ENCODE data around the gene ZNF182.
"Not testable (repeated sequence)": the region's sequence is repeated elsewhere in the genome, so short reads cannot be mapped to it uniquely, and the experiment has no call there.

ZNF182 gene

GRCh38 chrX:48025561-48025960 lies 21.8 kb upstream of the ZNF182 start:
- no peak for TF ChIP-seq CREB1 (IDR thresholded peaks at IDR 0.05; ENCODE audit: low read depth)
- peak; percentile 64 for TF ChIP-seq RAD21 (IDR thresholded peaks at IDR 0.05; ENCODE audit: low read depth)
- no peak for TF ChIP-seq EP300 (IDR thresholded peaks at IDR 0.05; ENCODE audit: borderline replicate concordance)

DNA sequence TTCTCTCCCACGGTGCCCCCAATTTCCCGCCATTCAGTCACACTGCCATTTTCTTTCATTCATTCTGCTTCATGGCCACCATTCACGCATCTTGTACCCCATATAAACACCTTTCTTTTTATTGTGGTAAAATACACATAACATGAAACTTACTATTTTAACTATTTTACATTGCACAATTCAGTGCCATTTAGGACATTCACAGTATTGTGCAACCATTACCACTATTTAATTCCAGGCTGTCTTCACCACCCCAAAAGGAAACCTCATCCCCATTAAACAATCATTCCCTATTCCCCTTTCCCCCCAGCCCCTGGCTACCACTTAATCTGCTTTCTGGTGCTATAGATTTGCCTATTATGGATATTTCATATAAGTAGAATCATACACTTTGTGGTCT lies 18.9 kb upstream of the ZNF182 start:
- TF ChIP-seq CEBPB (IDR thresholded peaks at IDR 0.05) (no peak), EGR1 (IDR thresholded peaks at IDR 0.05) (no peak), MAX (IDR thresholded peaks at IDR 0.05) (no peak), EP300 (IDR thresholded peaks at IDR 0.05; ENCODE audit: borderline replicate concordance) (no peak)

GRCh38 chrX:48022100-48022499 lies 18.3 kb upstream of the ZNF182 start:
- TF ChIP-seq EP300 (IDR thresholded peaks at IDR 0.05; ENCODE audit: borderline replicate concordance) (no peak), NFIC (IDR thresholded peaks at IDR 0.05) (no peak), CEBPB (IDR thresholded peaks at IDR 0.05) (no peak), TCF12 (IDR thresholded peaks at IDR 0.05; ENCODE audit: low read depth) (no peak), YY1 (IDR thresholded peaks at IDR 0.05; ENCODE audit: low read depth) (no peak), TAF1 (IDR thresholded peaks at IDR 0.05; ENCODE audit: low read depth) (no peak), RAD21 (IDR thresholded peaks at IDR 0.05; ENCODE audit: low read depth) (no peak)
- TF ChIP-seq, protein P1, sequence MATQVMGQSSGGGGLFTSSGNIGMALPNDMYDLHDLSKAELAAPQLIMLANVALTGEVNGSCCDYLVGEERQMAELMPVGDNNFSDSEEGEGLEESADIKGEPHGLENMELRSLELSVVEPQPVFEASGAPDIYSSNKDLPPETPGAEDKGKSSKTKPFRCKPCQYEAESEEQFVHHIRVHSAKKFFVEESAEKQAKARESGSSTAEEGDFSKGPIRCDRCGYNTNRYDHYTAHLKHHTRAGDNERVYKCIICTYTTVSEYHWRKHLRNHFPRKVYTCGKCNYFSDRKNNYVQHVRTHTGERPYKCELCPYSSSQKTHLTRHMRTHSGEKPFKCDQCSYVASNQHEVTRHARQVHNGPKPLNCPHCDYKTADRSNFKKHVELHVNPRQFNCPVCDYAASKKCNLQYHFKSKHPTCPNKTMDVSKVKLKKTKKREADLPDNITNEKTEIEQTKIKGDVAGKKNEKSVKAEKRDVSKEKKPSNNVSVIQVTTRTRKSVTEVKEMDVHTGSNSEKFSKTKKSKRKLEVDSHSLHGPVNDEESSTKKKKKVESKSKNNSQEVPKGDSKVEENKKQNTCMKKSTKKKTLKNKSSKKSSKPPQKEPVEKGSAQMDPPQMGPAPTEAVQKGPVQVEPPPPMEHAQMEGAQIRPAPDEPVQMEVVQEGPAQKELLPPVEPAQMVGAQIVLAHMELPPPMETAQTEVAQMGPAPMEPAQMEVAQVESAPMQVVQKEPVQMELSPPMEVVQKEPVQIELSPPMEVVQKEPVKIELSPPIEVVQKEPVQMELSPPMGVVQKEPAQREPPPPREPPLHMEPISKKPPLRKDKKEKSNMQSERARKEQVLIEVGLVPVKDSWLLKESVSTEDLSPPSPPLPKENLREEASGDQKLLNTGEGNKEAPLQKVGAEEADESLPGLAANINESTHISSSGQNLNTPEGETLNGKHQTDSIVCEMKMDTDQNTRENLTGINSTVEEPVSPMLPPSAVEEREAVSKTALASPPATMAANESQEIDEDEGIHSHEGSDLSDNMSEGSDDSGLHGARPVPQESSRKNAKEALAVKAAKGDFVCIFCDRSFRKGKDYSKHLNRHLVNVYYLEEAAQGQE (IDR thresholded peaks at IDR 0.05; ENCODE audit: low read depth) = no peak

DNA sequence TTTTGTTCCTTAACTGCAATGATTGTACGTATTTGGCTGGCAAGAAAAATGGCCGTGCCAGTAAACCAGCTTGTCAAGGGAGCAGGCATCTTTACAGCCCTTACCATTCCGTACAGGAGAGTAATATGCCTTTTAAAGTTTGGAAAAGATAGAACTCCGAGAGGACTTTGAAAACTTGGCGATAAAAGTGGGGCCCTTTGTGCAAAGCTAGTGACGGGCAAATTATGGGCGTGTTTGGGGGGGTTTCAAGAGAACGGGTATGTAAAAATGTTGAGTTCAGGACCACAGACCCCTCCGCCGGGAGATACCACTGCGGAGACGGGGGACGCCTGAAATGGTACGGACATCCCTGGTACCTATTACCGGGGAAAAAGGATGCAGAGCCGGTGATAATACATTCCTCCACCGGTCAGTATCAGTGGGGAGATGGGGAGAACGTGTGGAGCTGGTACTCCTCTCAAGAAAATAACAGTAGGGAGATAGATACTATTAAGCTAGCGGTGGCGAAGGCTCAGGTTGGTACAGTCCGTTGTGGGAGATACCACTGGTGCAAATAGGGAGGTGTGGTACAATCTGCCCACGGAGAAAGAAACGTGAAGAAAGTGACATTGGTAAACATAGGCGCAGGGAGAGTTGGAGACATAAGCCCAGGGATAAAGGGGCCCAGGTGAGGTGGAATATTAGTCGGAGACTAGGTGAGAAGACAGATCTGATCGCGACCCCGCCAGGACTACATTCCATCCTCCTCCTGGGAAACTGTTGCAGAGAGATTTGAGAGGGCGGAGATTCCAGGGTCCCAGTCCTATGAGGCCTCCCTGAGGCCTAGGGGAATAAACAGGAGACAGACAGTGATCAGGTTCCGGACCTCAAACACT lies 17.5 kb upstream of the ZNF182 start:
- TF ChIP-seq ZBTB7A (IDR thresholded peaks at IDR 0.05; ENCODE audit: low read depth) = no peak
- no peak for TF ChIP-seq TAF1 (IDR thresholded peaks at IDR 0.05; ENCODE audit: low read depth)
- no peak for TF ChIP-seq CREB1 (IDR thresholded peaks at IDR 0.05; ENCODE audit: low read depth)
- no peak for TF ChIP-seq MAX (IDR thresholded peaks at IDR 0.05)
- TF ChIP-seq, protein P2, sequence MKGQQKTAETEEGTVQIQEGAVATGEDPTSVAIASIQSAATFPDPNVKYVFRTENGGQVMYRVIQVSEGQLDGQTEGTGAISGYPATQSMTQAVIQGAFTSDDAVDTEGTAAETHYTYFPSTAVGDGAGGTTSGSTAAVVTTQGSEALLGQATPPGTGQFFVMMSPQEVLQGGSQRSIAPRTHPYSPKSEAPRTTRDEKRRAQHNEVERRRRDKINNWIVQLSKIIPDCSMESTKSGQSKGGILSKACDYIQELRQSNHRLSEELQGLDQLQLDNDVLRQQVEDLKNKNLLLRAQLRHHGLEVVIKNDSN (IDR thresholded peaks at IDR 0.05) = no peak
- TF ChIP-seq, protein P1 (IDR thresholded peaks at IDR 0.05; ENCODE audit: low read depth) = no peak
- TF ChIP-seq NFIC (IDR thresholded peaks at IDR 0.05) = no peak
- TF ChIP-seq TEAD4 (IDR thresholded peaks at IDR 0.05) = no peak
- TF ChIP-seq YY1 (IDR thresholded peaks at IDR 0.05; ENCODE audit: low read depth) = peak; percentile 96
- no peak for TF ChIP-seq CEBPB (IDR thresholded peaks at IDR 0.05)
- no peak for TF ChIP-seq RAD21 (IDR thresholded peaks at IDR 0.05; ENCODE audit: low read depth)
- TF ChIP-seq TCF12 (IDR thresholded peaks at IDR 0.05; ENCODE audit: low read depth) = no peak
- no peak for TF ChIP-seq FOXM1 (IDR thresholded peaks at IDR 0.05; ENCODE audit: borderline replicate concordance, low read depth)
- TF ChIP-seq EP300 (IDR thresholded peaks at IDR 0.05; ENCODE audit: borderline replicate concordance) = no peak
- peak; percentile 76 for TF ChIP-seq EGR1 (IDR thresholded peaks at IDR 0.05)

DNA sequence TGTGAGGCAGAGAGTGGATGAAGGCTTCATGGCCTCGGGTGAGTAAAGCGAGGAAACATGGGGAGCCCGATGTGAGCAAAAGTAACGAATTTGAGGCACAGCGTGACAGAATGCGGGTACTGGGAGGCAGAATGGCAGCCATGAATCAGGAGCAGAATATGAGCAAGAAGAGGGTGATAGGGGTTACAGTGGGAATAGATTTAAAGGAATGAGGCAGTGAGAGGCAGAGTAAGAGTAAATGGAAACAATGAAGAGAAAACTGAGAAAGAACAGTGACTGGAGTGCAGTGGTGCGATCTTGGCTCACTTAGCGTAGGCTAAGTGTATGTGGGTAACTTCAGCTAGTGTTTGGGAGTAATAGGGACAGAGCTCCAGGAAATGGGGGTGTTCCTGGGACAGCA lies 2.9 kb upstream of the ZNF182 start, which contains the start of gene SPACA5:
Gene SPACA5, plus strand, starts transcription at position 301 of the 400 bp plus-strand sequence. CDS start 815 bp downstream, outside the sequence.
- TF ChIP-seq EP300 (IDR thresholded peaks at IDR 0.05; ENCODE audit: borderline replicate concordance); CEBPB (IDR thresholded peaks at IDR 0.05); NFIC (IDR thresholded peaks at IDR 0.05): not testable (repeated sequence)

- no peak for TF ChIP-seq TEAD4 (IDR thresholded peaks at IDR 0.05)
- TF ChIP-seq ZBTB7A (IDR thresholded peaks at IDR 0.05; ENCODE audit: low read depth) = no peak
- TF ChIP-seq, protein P2 (IDR thresholded peaks at IDR 0.05) = no peak
- no peak for TF ChIP-seq NFIC (IDR thresholded peaks at IDR 0.05)
- no peak for TF ChIP-seq TCF12 (IDR thresholded peaks at IDR 0.05; ENCODE audit: low read depth)
- no peak for TF ChIP-seq TAF1 (IDR thresholded peaks at IDR 0.05; ENCODE audit: low read depth)
- no peak for TF ChIP-seq EP300 (IDR thresholded peaks at IDR 0.05; ENCODE audit: borderline replicate concordance)
- TF ChIP-seq, protein P1 (IDR thresholded peaks at IDR 0.05; ENCODE audit: low read depth) = no peak
These were observed 427 bp downstream of the ZNF182 start for GRCh38 chrX:48003367-48003757.

All from Ishikawa (cell line).